OCI-LY7 (cell line): ENCODE results near the gene CTNNA3. TPM values are rescaled to one million over a fixed set of nuclear protein-coding genes. Genes with fewer than 3 reads are reported as not detected.

Experiments
- BruUV-seq: library from RNA; stranded (reverse); fragments of 400-500 nt; replicated peaks from 2 replicates; lab custom pipeline; 2021; lab: Mats Ljungman, UMichigan
- CTCF ChIA-PET: fragments of 300-600 bp; sonication (Branson Sonifier 250); formaldehyde crosslinking; loops from one replicate; lab custom pipeline; 2022; ENCODE audit warnings: antibody characterized with exemption; ENCODE audit not compliant: unreplicated experiment; lab: Charles Lee
- POLR2A ChIA-PET: fragments of 300-600 bp; sonication (Branson Sonifier 250); formaldehyde crosslinking; loops from one replicate; lab custom pipeline; 2022; ENCODE audit warnings: antibody characterized with exemption; lab: Charles Lee
- DNase-seq: peaks from one replicate; pipeline ENCODE4 v3.0.0-alpha.2; 2015; ENCODE audit warnings: low spot score
- H2AFZ ChIP-seq: fragments of 200-600 bp; sonication (generic), shearing (Covaris generic); 2 replicates; pipeline ENCODE4 v1.6.1; 2014; ENCODE audit warnings: mild to moderate bottlenecking, antibody characterized with exemption, low read length, moderate library complexity
- H3K27ac ChIP-seq: fragments of 200-600 bp; sonication (generic); 2 replicates; pipeline ENCODE4 v1.5.1; 2014; ENCODE audit warnings: mixed run types, low read depth, mild to moderate bottlenecking, moderate library complexity, low read length, inconsistent platforms; ENCODE audit not compliant: poor library complexity, severe bottlenecking
- H3K36me3 ChIP-seq: fragments of 200-600 bp; sonication (generic); 2 replicates; pipeline ENCODE4 v1.6.1; 2014; ENCODE audit warnings: mild to moderate bottlenecking, antibody characterized with exemption, low read length, moderate library complexity, mixed read lengths; ENCODE audit not compliant: insufficient read depth
- H3K4me1 ChIP-seq: fragments of 200-600 bp; sonication (generic); 2 replicates; pipeline ENCODE4 v1.5.1; 2014; ENCODE audit warnings: mild to moderate bottlenecking, low read length; ENCODE audit not compliant: insufficient read depth, poor library complexity, severe bottlenecking
- H3K4me2 ChIP-seq: fragments of 200-600 bp; sonication (generic); 2 replicates; pipeline ENCODE4 v1.6.1; 2014; ENCODE audit warnings: mild to moderate bottlenecking, low read length
- H3K4me3 ChIP-seq: fragments of 200-600 bp; sonication (generic); 2 replicates; pipeline ENCODE4 v1.5.1; 2014; ENCODE audit warnings: mild to moderate bottlenecking, low read depth, low read length; ENCODE audit not compliant: poor library complexity, severe bottlenecking
- H3K79me2 ChIP-seq: fragments of 200-600 bp; sonication (generic); 2 replicates; pipeline ENCODE4 v1.6.1; 2016; ENCODE audit warnings: low read depth, mild to moderate bottlenecking, low read length, moderate library complexity, mixed read lengths; ENCODE audit not compliant: insufficient read depth
- H3K9me2 ChIP-seq: fragments of 200-600 bp; sonication (generic); 2 replicates; pipeline ENCODE4 v1.6.1; 2016; ENCODE audit warnings: mild to moderate bottlenecking, low read length, mixed read lengths; ENCODE audit not compliant: insufficient read depth
- H3K9me3 ChIP-seq: fragments of 200-600 bp; sonication (generic); 2 replicates; pipeline ENCODE4 v1.6.1; 2014; ENCODE audit warnings: mild to moderate bottlenecking, mixed run types, low read length, mixed read lengths
- H4K20me1 ChIP-seq: fragments of 200-600 bp; sonication (generic); 2 replicates; pipeline ENCODE4 v1.6.1; 2014; ENCODE audit warnings: mild to moderate bottlenecking, antibody characterized with exemption, low read length, moderate library complexity, mixed read lengths; ENCODE audit not compliant: insufficient read depth
- EZH2phosphoT487 ChIP-seq: fragments of 200-600 bp; sonication (generic); IDR thresholded peaks from 2 replicates; pipeline ENCODE4 v1.6.1; 2018; ENCODE audit warnings: low read depth, borderline replicate concordance, mild to moderate bottlenecking, mixed run types, antibody characterized with exemption, low read length, moderate library complexity, mixed read lengths
- intact Hi-C: fragments of 100-400 bp; cut with micrococcal nuclease; formaldehyde crosslinking; loops from one replicate; pipeline ENCODE4 v1.10.0; 2022; ENCODE audit not compliant: unreplicated experiment
- total RNA-seq, 2 experiments: library from RNA; depleted of rRNA in 1 of 2; stranded (reverse); fragments of >200 nt in 1 of 2; shearing (Covaris generic) in 1 of 2; gene quantifications; 2 replicates each; pipeline ENCODE4 v1.2.3, GENCODE V29; 2014 to 2022
- TF ChIP-seq, protein P1 (sequence below): fragments of 200-600 bp; sonication (generic); conservative IDR thresholded peaks from 2 replicates; pipeline ENCODE4 v1.5.1; 2014; ENCODE audit warnings: mild to moderate bottlenecking, antibody characterized with exemption, low read length, moderate library complexity, mixed read lengths

The CTNNA3 gene
- total RNA-seq, 2 experiments from 2014 or later, result not detected

DNA sequence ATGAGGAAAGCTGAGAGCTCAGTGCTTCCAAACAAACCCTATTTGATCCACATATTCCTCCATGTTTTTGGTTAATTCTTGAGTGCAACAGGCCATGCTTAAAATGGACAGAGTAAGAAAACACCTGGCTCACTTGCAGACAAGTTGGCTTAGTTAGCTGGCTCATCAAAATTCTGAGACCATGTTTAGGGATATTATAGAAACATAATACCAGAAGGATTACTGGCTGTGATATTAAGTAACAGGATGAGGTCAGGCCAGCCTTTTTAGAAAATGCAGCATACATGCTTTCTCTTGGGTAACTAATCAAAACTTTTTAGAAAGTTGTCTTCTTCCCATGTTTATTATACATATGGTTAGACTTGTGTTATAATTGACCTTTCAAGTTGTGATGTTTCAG lies 1637.4 kb downstream of the CTNNA3 start:
- Histone ChIP-seq H3K79me2 (no peaks in the 10 kb centered on the region), H3K4me1 (no peaks in the 10 kb centered on the region), H2AFZ (no peak overlapping the region), H3K36me3 (no peaks in the 10 kb centered on the region), H3K9me2 (no peaks in the 10 kb centered on the region), H3K4me2 (no peak overlapping the region), H3K27ac (no peak overlapping the region), H4K20me1 (no peaks in the 10 kb centered on the region), H3K9me3 (no peaks in the 10 kb centered on the region), H3K4me3 (no peak overlapping the region)
- POLR2A ChIA-PET, result interaction anchor here (0.5 to 0.7 kb wide), 2 partner anchors 139 to 1427 kb away, joined by 3 read pairs; no protein-coding TSS in a partner anchor
- TF ChIP-seq EZH2phosphoT487, result no peak
- TF ChIP-seq, protein P1, sequence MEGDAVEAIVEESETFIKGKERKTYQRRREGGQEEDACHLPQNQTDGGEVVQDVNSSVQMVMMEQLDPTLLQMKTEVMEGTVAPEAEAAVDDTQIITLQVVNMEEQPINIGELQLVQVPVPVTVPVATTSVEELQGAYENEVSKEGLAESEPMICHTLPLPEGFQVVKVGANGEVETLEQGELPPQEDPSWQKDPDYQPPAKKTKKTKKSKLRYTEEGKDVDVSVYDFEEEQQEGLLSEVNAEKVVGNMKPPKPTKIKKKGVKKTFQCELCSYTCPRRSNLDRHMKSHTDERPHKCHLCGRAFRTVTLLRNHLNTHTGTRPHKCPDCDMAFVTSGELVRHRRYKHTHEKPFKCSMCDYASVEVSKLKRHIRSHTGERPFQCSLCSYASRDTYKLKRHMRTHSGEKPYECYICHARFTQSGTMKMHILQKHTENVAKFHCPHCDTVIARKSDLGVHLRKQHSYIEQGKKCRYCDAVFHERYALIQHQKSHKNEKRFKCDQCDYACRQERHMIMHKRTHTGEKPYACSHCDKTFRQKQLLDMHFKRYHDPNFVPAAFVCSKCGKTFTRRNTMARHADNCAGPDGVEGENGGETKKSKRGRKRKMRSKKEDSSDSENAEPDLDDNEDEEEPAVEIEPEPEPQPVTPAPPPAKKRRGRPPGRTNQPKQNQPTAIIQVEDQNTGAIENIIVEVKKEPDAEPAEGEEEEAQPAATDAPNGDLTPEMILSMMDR, result no peak
- CTCF ChIA-PET, result no interaction called here
- DNase-seq, result no peak
- no TSS peak for BruUV-seq
- intact Hi-C loops, result no loop called here

DNA sequence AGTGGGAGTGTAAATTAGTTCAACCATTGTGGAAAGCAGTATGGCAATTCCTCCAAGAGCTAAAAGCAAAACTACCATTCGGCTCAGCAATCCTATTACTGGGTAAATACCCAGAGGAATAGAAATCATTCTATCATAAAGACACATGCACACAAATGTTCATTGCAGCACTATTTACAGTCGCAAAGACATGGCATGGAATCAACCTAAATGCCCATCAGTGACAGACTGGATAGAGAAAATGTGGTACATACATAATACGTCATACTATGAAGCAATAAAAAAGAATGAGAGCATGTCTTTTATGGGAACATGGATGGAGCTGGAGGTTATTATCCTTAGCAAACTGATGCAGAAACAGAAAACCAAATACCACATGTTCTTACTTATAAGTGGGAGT lies 1646.7 kb downstream of the CTNNA3 start:
- Histone ChIP-seq H3K9me2 (no peaks in the 10 kb centered on the region), H4K20me1 (no peaks in the 10 kb centered on the region), H3K9me3 (no peaks in the 10 kb centered on the region), H3K4me1 (no peaks in the 10 kb centered on the region), H3K79me2 (no peaks in the 10 kb centered on the region), H3K4me3 (no peak overlapping the region), H3K27ac (no peak overlapping the region), H3K36me3 (no peaks in the 10 kb centered on the region), H3K4me2 (no peak overlapping the region), H2AFZ (no peak overlapping the region)
- TF ChIP-seq, protein P1, result no peak
- TF ChIP-seq EZH2phosphoT487, result no peak
- no TSS peak for BruUV-seq
- DNase-seq, result no peak
- intact Hi-C loops, result no loop called here
- ChIA-PET POLR2A (no interaction called here), CTCF (no interaction called here)

DNA sequence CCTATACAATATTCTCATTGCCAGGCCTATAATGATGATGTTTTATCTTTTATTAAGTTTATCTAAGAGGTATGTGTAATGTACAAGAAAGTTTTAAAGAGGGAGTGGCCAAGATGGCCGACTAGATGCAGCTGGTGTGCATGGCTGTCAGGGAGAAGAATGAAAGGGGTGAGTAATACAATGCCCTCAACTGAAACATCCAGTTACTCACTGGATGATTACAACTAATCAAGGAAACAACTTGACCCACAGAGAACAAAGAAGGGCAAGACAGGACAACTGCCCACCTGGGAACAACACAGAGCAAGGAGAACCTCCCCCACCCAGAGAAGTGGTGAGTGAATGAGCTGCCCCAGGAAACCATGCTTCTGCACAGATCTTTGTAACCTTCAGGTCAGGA lies 1650.1 kb downstream of the CTNNA3 start:
- POLR2A ChIA-PET, result no interaction called here
- H3K4me3 ChIP-seq, result no peak overlapping the region
- intact Hi-C loops, result no loop called here
- no peaks in the 10 kb centered on the region for H3K9me3 ChIP-seq
- no TSS peak for BruUV-seq
- H3K4me1 ChIP-seq, result no peaks in the 10 kb centered on the region
- no peaks in the 10 kb centered on the region for H3K79me2 ChIP-seq
- TF ChIP-seq, protein P1, result no peak
- no peak for TF ChIP-seq EZH2phosphoT487
- CTCF ChIA-PET, result no interaction called here
- H3K27ac ChIP-seq, result no peak overlapping the region
- no peaks in the 10 kb centered on the region for H3K9me2 ChIP-seq
- no peaks in the 10 kb centered on the region for H3K36me3 ChIP-seq
- H3K4me2 ChIP-seq, result no peak overlapping the region
- H4K20me1 ChIP-seq, result no peaks in the 10 kb centered on the region
- H2AFZ ChIP-seq, result no peak overlapping the region
- no peak for DNase-seq
